ENCODE results near the gene ROBO2.
"Not testable (repeated sequence)": the region's sequence is repeated elsewhere in the genome, so short reads cannot be mapped to it uniquely, and the experiment has no call there.

ROBO2 gene

DNA sequence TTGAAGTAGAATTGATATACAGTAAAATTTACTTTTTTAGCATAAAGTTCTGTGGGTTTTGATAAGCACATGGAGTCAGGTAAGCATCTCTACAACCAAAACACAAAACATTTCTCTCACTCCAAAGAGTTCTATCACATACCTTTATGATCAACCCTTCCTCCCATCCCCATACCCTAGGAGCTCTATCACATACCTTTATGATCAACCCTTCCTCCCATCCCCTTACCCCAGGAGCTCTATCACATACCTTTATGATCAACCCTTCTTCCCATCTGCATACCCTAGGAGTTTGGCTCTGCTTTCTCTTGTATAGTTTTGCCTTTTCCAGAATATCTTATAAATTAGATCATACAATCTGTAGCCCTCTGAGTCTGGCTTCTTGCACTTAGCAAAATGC is 315.1 kb downstream of the ROBO2 start:
- no peak for DNase-seq

- DNase-seq: no peak
Measured at GRCh38 chr3:77362936-77363335, 323.0 kb downstream of the ROBO2 start.

DNA sequence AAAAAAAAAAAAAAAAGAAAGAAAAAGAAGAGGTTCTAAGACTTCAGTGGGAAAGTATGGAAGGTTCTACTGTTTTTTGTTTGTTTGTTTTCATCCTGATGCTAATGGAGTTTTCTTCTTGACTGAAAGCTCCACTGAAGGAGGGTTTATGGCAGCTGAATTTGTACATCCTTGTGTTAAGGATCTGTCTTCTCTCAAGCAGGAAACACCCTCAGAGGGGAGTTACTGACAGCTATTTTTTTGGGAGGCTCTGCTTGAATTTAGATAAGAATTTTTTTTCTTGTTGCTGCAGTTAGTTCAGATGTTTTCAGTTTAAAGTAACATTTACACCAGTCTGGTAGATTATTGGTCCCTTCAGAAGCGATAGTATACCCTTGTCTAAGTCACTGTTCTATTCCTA is 325.3 kb downstream of the ROBO2 start:
- no peak for DNase-seq

DNA sequence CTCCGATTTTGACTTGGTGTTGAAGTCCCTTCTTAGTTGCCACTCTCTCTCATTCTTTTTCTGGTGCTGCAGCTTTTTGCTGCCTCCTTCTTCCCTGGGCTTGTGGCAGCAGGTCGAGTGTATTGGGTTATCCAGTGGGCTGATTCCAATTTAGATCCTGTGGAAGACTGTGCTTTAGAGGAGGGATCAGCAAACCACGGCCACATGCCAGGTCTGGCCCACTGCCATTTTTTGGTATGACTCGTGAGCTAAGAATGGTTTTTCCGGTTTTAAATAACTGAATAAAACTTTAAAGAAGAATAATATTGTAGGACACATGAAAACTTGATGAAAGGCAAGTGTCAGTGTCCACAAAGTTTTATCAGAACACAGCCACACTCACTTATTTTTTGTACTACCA is 330.5 kb downstream of the ROBO2 start:
- no peak for DNase-seq

DNA sequence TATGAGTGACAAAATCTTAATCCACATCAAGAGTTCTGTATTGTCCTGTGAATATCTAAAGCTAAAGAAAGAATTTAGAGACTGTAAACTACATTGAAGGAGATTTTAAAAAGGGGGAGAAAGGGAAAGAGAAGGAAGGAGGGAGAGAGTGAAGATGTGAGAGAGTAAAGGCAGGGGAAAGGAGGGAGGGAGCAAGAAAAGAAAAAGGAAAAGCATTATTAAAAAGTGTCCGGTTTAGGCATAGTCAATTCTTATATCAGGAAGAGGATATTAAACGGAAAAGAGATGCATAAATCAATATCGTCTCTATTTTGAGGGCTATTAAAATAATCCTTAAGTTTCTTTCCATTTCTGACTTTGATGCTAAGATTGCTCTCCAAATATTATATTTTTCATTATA is 332.1 kb downstream of the ROBO2 start:
- DNase-seq: no peak

DNA sequence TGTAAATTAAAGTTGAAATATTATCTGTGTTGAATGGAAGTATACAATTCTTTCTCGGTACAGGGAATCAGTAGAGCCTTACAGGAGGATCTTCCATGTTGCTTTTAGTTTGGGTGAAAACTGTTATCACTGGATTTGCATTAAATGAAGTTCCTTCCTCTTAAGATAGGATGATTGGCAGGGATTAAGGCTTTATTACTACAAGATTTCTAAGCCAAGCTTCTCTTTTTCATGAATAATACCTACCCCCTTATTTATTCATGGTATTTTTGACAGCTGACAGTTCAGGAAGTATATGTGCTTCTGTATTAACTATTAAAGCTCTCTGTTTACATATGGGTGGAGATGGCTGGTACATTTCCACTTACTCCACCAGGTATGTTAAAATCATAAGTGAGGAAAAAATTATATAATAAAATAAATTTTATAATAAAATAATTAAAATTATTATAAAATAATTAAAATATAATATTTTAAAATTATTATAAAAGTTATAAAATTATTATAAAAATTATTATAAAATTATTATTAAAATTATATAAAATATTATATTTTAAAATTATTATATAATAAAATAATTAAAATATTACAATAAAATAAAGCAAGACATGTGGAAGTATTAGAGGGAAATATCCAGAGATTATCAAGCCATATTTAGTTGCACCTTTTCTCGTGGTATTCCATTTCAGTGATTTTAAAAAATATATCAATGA is 332.9 kb downstream of the ROBO2 start:
- DNase-seq: no peak

DNA sequence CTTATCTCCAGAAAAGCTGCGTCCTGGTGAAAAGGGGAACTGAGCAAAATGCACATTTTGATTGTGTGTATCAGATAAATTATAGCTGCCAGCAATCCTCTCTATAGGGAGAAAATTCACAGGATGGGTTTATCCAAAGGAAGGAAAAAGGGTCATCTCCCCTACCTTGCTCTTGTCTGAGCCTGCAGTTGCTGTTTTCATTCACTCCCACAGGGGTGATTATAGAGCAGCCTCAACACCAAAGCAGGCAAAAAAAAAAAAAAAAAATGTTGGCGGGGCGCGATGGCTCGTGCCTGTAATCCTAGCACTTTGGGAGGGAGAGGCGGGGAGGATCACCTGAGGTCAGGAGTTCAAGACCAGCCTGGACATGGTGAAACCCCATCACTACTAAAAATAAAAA is 333.7 kb downstream of the ROBO2 start:
- no peak for DNase-seq

GRCh38 chr3:77376511-77376910 is 336.6 kb downstream of the ROBO2 start:
- DNase-seq: no peak

DNA sequence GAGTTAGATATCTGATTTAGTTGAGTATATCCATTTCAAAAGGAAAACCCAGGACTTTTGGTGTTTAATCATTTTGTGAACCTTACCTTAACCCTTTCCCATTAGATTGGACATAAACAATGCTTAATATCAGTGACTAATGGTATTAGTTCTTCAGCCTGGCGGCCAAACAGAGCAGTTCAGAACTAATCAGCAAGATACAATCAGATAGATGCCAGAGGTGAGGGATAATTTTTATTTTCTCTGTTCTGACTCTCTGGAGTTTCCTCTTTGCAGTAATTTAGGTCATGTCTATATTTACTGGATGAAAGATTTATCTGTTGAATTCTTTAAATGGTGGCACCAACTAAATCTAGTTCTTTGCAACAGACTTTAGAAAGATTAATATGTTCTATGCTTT is 337.8 kb downstream of the ROBO2 start:
- no peak for DNase-seq

GRCh38 chr3:77380136-77380535 is 340.2 kb downstream of the ROBO2 start:
- no peak for DNase-seq

- DNase-seq: no peak
Measured at GRCh38 chr3:77381431-77381830, 341.5 kb downstream of the ROBO2 start.

DNA sequence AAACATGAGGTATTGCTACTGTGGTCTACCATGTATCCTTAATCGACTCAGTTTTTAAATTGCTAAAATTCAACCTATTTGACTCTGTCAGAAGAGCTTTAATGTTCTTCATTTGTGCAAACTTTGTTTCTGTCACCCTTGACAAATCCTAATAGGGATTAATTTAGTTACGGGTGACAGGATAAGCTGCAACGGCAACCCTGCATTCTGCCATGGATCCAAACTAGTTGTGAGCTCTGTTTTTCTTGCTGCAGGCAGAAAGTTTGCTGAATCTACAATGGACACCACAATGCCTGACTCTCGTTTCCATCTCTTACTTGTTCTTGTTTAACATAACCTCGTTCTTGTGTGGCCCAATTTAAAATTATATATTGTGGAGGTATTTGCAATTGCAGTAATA is 352.3 kb downstream of the ROBO2 start:
- no peak for DNase-seq

DNA sequence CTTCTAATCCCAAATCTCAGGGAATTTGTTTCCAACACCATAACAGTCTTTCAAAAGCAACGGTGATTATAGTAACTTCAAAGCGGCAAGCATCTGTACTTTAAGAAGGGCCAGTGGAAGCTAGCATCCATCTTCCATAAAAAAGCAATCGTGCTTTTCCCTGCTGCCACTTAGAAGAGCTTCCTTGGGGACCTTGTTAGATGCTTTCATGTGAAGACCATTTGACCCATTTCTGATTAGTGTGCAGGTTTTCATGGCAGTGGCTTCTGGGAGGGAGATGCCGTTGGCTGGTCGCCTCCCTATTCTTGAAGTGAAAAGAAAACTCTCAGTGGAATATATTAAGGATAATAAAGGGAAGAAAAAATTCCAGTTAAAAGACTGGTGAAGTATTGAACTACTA is 354.1 kb downstream of the ROBO2 start:
- no peak for DNase-seq

GRCh38 chr3:77404871-77405270 is 365.0 kb downstream of the ROBO2 start:
- DNase-seq: no peak

GRCh38 chr3:77407441-77407840 is 367.5 kb downstream of the ROBO2 start:
- DNase-seq: no peak

- DNase-seq: not testable (repeated sequence)
Measured at GRCh38 chr3:77410334-77410733, 370.4 kb downstream of the ROBO2 start.

DNA sequence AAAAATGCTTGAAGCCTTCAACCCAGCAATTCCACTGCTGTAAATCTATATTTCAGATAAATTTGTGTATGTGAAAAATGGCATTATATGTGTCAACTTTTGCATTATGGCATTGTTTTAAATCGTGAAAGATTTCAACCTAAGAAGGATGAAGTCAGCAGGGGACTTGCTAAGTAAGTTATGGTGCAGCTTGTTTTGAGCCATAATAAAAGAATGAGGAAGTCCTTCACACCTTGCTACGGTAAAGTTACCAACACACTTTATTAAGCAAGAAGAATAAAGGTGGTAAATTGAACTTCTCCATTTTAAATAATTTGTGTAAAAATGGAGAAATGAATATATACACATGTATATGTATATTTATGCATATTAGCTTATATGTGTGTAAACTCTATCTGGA is 371.4 kb downstream of the ROBO2 start:
- no peak for DNase-seq

- no peak for DNase-seq
Measured at GRCh38 chr3:77412021-77412438, 372.1 kb downstream of the ROBO2 start.

DNA sequence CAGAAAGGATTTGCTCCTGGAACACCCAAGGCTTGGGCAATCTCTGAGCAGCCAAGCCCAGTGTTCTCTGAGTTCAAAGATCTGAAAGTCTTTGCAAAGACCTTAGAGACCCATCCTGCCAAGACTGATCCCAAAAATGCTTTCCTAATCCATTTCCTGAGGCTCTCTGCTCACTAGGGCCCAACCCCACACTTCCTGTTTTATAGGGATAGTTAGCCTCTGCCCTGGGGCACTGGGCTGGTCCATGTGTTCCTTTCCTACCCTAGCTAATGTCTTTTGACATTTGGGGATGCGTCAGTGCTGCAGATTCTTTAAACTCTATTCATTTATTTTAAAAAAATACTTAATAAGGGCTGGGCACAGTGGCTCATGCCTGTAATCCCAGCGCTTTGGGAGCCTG is 372.7 kb downstream of the ROBO2 start:
- DNase-seq: no peak

- DNase-seq: no peak
Measured at GRCh38 chr3:77414881-77415280, 375.0 kb downstream of the ROBO2 start.

DNA sequence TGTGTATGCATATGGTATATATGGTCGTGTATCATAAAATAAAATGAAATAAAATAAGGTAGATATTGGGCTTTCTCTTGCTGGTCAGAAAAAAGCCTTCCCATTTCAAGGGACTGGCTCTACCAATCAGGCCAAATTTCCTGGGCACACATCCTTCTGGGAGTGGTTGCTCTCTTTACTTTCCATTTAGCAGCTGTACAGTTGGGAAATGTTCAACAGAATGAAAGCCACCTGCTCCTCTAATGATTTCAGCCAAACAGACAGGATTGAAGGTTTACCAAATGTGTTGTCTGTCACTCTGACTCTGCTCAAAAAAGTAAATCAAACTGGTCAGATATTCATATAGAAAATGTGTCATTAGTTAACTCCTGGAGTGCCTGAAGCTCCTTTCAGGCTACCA is 380.4 kb downstream of the ROBO2 start:
- no peak for DNase-seq

DNA sequence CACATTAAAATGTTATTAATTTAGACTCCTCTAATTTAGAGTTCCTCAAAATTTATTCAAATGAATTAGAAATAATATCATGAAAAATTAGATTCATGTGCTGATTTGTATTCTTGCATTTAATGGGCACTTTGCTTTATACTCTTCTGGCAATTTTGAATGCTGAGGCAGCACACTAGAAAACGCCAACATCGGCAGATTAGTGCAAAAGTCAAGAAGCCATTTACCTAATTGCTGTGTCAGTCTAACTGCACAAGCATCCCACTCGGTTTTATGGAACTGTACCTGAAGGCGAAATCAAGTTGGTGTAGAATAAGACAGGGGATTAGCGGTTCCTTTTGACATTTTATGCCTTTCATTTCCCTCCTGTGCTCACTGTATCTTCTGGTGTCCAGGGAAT is 382.0 kb downstream of the ROBO2 start:
- DNase-seq: no peak

DNA sequence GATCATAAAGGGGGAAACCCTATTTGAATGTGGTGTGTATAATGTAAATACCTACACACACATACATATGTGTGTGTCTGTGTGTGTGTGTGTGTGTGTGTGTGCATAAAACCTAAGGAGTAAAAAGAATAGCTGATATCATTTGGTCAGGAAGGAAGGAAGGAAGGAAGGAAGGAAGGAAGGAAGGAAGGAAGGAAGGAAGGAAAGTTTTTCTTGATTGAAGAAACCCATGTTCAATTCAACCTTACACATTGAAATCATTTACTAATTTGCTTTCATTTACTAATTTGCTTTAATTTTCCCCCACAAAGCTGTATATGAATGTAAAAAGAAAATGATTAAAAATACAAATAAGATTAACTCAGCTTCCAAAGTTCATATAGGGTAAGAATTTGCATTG is 386.6 kb downstream of the ROBO2 start:
- DNase-seq: no peak

DNA sequence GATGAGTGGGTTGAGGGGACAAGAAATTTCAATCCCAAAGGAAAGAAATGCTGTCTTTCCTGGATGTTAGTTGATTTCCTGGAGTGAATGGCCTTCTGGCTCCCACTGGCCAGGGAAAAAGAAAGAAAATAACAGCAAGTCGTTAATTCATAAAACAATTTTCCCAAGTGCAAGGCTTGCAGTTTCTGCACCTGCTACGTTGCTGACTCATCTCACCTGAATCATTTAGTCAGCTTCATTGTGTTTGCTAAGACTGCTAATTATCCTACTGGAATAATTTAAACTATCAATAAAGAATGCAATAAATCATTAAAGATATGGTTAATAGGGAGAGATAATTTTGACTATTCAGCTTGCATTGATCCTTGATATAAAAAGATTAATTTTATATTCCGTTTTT is 387.6 kb downstream of the ROBO2 start:
- DNase-seq: no peak

DNA sequence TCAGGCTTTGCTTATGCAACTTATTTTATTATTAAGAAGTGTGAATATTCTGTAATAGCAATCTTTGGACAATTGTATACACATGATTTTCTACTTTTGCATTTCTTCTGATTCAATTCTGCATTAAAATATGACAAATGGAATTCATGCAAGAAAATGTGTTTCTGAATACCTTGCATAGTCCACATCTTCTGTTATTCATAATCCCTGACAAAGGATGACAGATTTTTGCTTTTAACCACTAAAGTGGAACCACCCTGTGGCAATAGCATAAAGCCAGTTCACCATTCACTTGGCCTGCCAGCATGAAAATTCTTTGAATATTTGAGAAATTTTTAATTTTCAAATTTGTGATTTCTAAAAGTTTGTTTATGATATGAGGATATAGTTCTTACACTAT is 397.0 kb downstream of the ROBO2 start:
- DNase-seq: no peak

DNA sequence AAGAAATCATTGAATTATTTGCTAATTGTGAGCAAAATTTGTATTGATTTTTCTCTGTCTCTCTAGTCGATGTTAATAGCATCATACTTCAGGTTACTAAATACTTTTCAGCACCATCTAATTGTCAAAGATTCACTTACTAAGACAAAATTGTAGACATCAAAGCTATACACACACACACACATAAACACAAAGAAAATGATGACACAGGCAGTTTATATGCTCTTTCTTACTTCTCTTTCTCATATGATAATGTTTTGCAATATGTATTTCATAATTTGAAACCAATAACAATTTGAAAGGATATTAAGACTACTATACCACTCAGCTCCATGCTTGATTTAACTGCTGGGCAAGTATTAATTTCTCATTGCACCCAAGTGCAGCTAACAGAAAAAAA is 406.2 kb downstream of the ROBO2 start:
- DNase-seq: no peak

Data from NCI-H2029 treated with DMSO at 0.1 percent for 48 hours (cell line).